Inflammatory macrophage treated with lipopolysaccharide for 1 hour (primary cell): ENCODE data around the gene RHBDD3.
A peak's percentile ranks its signal among the peaks of the same experiment; 100 is the strongest.

Source experiments
- DNase-seq, 2 donors: peaks; one replicate each; pipeline ENCODE4 v3.0.0-alpha.2; 2020 to 2022

The RHBDD3 gene

DNA sequence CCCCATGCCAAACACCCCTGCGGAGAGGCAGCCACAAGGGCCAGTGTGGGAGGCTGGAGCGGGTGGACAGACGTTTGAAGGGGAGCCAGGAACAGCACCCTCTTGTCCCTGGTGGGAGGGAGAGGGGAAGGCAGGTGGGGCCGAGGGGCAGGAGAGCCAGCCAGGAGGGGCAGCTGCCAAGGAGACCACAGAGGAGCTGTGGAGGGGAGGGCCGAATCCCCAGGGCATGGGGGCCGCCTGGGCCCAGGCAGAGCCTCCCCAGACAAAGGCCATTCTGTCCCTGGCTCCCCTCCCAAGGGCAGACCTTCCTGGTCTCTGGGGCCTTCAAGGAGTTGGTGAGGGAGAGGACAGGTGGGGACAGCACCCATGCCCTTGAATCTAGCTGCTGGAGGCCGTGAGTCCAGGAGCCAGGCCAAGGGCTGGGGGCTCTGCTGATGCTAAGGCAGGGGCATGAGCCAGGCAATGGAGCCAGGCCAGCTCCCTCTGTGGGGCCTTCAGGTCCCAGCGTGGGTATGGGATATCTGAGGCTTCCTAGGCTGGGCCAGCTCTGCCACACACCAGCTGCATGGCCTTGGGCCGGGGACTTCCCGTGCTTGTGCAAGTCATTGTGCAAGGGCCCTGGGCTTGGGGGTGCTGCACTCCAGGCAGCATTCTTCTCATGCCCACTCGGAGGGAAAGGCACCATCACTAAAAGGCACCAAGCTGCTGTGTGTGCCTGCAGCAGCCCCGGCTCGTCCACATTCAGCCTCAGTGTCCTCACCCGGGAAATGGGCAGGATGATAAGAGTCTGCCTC lies 50.7 kb downstream of the RHBDD3 start:
- peak; percentile 83 to 90 for DNase-seq

DNA sequence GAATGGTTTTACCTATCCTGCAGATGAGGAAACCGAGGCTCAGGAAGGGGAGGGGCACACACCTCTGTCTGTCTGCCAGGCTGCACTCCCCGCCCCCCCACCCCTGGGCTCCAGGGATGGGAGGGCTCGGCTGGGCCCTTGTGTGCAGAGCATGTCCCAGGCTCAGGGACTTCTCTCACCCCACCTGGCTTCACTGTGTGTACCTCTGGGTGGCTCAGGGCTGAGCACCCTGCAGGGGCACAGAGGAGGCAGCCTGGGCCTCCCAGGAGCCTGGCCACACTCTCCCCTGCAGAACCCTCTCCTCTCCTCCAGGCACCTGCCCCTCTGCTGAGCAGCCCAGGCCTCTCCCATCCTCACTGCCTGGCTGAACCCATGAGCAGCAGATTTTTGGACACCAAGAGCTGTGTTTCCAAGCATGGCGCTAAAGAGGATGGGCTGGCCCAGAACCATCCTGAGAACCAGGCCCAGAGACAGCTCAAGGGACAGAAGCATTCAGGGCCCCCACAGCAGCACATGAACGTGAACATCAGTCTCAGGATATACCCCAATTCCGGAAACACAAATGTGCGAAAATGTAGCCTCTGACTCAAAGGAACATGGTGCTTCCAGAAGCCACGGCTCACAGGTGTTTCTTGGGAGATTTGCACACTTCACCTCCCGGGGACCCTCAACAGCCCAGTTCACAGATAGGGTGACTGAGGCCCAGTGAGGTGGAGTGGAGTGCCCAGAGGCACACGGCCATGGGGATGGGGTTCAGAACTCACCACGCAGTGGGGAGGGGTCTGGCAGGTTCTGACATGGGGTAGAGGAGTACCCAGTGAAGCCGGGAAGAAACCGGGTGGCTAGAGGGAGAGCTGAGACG lies 51.5 kb downstream of the RHBDD3 start:
- DNase-seq = no peak

DNA sequence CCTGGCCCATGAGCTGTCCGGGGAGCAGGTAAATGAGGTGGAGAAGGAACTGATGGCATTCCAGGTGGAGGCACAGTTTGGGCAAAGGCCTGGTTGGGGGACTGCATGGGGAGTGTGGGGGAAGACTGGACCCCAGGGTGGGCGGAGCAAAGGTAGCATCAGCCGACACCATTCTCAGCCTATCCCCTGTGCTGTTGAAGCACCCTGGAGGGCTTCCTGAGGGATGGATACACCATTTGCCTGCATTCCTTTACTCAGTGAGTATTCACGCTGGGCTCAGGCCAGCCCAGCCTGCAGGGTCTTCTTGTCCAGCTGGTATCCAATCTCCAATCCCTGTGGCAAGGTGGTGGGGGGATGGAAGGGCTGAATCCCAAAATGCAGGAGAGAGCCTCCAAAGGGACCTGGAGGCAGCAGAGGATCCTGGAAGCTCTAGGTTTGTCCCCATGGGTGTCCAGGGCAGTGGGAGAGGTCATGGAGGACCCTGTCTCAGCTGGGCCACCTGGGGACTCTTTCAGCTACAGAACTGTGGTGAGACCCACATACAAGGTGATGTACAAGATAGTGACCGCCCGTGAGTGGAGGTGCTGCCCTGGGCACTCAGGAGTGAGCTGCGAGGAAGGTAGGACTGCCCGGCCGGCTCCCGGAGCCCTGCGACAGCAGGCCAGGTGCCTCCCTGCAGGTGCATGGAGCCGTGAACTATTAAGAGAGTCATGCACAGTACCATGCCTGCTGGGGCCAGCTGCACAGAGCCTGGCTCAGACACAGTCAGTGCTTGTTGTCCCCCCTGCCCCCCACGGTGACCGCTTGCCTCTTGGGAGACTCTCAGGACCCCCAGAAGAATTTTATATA lies 52.5 kb downstream of the RHBDD3 start:
- no peak for DNase-seq

DNA sequence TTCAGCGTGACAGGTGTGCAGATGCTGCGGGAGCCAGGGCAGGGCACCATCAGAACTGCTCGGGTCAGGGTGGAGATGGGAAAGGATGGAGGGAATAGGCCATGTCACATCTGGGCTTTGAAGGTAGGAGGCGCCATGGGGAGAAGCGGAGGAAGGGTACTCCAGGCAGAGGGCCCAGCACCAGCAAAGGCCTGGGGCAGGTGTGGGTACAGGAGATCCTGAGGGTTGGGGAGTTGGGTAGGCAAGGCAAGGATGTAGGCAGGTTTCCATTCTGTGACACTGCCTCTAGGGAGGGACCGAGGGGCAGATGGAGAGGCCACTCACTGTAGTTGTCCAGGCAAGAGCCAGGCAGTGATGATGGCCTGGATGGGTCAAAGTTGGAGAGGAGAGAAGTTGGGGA lies 53.5 kb downstream of the RHBDD3 start:
- no peak for DNase-seq

DNA sequence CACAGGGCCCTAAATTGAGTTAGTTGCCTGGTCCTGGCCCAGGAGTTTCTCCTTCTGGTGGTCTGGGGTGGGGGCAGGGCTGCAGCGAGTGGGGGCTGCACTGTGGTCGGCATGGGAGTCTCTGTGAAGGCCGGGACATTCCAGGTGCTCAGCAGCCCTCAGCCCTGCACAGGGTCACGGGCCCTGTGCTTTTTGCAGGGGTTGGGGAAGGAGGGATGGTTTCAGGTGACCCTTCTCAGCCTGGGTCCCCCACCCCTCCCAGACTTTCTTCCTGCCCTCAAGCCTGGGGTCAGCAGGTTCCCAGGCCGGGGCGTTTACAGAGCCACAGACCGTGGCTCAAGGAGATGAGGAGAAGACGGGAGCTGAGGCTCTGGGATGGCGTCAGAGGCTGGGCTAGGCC lies 54.3 kb downstream of the RHBDD3 start:
- no peak for DNase-seq

DNA sequence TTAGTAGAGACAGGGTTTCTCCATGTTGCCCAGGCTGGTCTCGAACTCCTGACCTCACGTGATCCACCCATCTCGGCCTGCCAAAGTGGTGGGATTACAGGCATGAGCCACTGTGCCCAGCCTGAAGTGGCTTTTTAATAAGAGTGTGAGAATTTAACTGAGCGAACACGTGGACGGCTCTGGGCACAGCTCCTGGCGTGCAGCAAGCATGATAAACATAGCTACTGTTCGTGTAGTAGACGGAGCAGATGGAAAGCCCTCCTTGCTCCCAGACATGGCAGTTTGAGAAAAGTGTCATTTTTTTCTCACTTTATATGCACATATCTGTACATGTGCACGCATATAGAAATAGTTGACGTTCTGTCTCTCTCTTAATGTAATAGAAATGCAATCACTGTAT lies 55.0 kb downstream of the RHBDD3 start:
- DNase-seq = no peak

DNA sequence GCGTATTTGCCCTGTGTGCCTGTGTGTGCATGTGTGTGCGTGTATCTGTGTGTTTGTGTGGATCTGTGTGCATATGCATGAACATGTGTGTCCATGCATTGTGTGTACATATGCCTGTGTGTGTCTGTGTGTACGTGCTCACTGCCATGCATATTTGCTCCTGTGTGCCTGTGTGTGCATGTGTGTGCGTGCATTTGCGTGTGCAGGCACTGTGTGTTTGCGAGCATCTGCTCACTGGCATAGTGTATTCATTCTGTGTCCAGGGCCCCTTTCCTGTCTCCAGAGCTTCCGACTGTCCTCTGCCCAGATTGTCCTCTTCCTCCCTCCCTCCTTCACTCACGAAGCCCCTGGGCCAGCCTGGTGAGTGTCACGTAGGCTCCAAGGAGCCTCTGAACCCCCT lies 56.3 kb downstream of the RHBDD3 start:
- no peak for DNase-seq

DNA sequence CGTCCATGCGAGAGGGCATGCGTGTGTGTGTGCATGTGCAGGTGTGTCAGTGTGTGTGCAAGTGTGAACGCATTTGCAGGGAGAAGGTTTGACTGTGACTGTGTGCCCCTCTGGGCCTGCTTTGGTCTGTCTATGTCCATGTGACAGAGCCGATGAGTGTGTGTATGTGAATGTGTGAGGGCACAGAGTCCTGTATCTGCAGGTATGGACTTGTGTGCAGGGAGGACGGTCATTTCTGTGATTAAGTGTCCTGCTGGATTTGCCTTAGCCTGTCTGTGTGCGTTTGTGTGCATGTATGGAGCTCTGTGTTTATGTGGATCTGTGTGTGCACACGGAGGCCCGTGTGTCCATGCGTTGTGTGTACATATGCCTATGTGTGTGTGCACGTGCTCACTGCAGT lies 56.7 kb downstream of the RHBDD3 start:
- no peak for DNase-seq
